IPS-NIHi7 (cell line): Measurements from ENCODE around the gene ARMC9.
A peak's percentile ranks its signal among the peaks of the same experiment; 100 is the strongest.

ENCODE experiments used
- DNase-seq: peaks from one replicate; pipeline ENCODE4 v3.0.0; 2012; ENCODE audit warnings: mixed read lengths; ENCODE audit errors: extremely low spot score

ARMC9 gene

DNA sequence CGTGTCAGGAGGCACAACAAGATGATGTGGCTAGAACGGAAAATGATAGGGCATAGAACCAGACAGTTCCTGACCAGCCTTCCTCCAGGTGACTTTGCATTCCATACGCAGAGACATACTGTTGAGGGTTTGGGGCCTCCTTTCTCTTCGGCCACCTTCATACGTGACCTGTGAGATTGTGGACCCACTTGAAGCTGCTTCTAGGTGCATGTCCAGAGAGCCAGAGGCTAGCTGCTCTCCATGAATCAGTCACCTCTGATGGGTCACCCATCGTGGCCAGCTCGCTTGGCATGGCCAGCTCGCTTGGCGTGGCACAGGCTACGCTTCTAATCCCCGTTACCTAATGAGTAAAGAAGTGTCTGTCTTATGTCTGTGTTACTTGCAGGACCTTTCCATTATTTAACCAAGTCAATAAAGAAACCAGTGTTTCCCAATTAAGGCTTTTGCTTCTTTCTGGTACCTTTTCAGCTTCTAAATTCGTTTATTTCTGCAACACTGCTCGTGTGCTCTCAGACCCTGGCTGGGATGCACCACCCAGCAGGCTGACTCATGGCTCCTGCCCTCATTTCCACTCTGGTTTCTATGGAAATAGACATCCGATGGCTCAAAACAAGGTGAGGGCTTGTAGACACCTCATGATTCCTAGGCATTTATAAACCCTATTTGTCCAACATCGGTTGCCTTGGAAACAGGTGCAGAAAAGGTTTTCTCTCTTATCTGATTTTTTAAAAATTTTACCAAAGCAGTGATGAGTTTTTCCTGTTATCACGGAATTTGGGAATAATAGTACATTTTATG lies 110.4 kb downstream of the ARMC9 start:
- no peak for DNase-seq

DNA sequence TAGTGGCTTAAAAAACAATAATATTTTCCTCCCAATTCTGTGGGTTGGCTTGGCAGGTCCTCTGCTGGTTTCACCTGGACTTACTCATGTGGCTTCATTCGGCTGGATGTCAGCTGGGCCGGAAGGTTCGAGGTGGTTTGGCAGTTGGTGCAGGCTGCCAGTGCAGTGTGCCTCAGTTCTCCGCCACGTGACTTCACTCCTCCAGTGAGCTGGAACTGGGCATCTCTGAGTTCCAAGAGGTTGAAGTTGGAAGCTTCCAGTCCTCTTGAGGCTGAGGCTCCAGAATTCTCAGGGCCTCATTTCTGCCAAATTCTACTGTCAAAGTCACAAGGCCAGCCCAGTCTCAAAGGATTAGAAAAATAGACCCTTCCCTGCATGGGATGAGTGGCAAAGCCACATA lies 113.6 kb downstream of the ARMC9 start:
- DNase-seq, result no peak

DNA sequence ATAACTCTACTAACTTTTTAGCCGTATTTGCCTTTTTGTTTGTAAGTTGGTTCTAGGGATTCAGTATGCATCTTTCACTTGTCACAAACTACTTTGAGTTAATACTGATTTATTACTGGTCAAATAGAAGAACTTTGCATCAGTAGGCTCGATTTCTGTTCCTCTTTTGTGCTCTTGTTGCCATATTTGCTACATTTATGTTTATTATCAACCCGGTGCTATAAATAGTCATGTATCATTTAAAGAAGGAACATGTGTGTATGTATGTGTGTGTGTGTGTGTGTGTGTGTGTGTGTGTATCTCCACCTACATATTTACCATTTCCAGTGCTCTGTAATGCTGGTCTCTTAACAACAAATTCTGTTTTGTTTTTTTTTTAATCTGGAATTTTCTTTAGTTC lies 117.5 kb downstream of the ARMC9 start:
- no peak for DNase-seq

DNA sequence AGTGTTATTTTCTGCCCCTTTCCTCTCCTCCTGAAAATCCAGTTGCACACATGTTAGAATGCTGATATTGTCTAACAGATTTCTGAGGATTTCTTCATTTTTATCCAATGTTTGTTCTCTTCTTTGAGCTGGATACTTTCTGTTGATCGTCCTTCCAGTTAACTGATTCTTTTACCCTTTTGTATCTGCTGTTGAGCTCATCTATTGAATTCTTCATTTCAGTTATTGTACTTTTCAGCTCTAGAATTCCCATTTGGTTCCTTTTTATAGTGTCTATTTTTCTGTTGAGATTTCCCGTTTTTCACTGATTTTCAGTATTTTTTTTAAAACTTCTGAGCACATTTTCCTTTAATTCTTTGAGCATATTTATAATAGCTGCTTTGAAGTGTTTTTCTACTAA lies 119.1 kb downstream of the ARMC9 start:
- no peak for DNase-seq

DNA sequence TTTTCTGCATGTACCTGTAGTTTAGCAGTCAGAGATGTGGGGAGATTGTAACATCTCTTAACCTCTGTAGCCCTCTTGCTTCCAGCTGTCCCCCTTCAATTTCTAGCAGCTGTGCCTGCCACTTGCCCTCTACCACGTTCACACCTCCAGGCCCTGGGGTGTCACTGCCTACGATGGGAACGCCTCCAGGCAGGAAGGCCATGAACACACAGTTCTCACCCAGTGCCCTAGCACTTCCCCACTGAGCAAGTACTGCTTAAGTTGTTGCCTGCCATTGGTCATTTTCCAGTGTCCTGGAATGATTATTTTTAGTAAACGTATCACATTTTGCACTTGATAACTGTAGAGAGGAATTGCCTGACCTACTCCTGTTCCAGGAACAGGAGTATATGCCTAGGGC lies 120.0 kb downstream of the ARMC9 start:
- DNase-seq, result no peak

DNA sequence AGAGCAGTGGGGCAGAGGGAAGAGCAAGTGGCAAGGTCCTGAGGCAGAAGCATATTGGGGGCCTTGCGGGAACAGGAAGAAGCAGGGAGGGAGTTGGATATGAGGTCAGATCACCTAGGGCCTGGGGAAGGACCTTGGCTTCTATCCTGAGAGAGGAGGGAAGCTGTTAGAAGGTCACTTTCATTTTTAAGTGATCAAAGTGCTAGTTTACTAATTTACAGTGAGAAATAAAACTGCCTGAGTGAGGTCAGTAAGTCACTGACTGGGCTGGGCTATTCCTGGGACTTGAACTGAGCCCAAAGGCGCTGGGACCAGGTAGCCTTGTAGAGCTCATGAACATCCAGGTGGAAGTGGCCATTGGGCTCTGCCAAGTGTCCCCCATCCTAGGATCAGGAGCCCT lies 120.5 kb downstream of the ARMC9 start:
- DNase-seq, result no peak

DNA sequence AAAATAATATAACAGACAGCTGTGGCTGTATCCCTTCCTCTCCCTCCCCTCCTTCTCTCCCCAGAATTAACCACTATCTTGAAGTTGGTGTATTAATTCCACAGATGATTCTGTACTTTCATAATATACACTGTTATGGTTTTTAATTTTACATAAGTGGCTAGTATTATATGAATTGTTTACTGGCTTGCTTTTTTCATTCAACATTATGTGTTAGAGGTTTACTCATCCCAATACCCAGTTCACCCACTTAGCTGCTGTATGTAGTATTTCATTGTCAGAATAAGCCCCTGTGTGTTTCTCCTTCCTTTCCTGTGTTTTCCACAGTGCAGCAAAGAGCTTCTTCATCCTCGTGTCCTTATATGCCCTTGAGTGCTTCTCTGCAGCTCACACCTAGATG lies 121.4 kb downstream of the ARMC9 start:
- DNase-seq, result peak; percentile 3

DNA sequence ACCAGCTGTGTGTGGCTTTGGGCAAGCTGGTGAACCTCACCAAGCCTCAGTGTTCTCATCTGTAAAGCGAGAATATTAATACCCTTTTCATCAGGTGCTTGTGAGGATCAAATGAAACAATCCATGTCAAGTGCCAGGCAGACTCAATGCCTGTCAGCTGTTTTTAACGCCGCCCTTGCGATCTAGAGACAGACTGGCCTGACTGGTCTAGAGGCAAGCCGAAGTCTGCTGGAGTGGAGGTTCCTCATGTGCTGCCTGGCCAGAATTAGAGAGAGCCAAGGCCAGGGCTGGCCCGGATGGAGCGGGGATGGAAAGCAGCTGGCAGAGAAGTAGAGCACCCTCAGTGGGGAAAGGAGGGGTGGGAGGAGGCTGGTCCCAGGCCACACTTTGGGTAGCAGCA lies 122.6 kb downstream of the ARMC9 start:
- DNase-seq, result no peak

DNA sequence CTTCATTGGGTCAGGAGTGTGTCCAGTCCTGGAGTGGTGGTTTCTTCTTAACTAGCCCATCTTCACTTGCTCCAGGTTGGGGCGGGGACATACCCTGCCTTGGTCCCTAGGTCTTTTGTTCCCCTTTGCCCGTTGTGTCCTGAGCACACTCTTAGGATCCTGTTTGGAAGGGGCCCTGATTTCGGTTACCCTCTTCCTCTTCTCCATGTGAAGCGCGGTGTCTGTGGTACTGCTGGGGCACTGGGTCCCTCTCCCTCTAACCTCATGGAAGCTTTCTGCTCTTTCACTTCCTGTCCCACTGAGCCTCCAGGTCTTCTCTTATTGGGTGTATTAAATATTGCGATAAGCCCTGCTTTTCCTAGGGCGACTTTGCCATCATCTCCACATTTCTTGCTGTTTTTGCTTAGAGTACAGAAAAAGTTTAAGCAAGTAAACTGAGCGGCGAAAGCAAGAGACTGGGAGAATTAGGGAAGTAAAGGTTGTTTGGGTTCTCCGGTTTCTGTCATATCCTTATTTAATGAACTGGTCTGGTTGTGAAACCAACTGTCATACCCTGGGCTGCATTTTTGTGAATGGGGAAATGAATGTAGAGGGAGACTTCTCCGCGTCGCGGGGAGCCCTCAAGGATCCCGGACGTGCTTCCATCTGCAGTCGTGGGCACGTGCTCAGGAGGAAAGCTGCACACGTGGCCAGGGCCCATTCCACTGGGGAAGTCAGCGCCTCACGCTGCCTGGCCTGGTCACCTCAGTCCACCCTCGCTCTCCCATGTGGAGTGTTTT lies 123.3 kb downstream of the ARMC9 start:
- DNase-seq, result no peak

DNA sequence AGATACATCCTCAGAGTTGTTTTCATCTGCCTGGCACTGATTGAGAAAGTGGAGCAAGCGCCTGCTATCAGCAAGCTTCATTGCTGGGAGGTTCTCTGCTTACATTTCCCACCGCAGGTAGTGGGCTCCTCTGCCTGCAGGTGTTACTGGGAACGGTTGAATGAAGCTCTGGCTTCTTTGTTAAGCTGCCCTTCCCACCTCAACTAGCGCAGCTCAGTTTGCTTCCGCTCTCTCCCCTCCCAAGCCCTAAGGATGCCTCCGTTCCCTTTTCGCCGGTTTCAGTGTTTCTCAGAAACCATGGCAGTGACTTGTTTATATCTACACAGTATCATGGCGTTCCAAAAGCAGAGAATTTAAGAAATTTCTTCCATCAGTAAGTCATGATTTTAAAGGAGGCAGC lies 124.9 kb downstream of the ARMC9 start:
- DNase-seq, result peak; percentile 51

DNA sequence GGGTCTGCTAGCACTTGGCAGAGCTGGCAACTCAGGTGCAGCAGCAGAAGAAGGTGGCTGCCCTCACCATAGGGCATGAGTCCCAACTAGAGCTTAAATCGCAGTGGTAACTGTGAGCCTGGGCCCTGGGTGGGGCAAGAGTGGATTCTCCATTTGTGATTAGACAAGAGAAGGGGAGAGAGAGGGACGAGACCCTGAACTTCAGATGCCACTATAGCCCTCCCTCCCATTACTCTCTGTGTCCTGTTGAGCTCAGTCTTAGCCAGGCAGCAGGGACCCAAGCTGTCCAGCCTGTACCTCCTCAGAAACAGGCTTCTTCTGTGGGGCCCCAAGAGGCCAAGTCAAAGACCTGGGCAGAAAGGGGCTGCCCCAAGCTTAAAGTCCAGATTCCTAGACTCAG lies 127.4 kb downstream of the ARMC9 start:
- no peak for DNase-seq

DNA sequence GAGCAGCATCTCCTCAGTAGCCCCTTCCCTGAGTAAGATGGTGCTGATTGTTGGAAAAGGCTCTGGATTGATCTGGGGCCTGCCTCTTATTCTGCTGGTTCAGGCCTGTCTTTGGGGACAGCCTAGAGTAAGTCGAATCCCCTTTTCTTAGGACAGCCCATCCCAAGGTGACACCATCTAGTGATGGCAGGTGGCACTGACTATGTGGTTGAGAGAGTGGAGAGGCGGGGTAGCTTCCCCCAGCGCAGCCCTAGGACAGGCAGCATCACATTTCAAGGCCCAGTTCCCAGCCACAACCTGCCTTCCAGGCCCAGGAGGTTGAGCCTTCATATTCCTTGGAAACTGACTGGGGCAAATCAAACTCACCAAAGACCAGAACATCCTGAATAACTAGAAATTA lies 128.0 kb downstream of the ARMC9 start:
- DNase-seq, result no peak

DNA sequence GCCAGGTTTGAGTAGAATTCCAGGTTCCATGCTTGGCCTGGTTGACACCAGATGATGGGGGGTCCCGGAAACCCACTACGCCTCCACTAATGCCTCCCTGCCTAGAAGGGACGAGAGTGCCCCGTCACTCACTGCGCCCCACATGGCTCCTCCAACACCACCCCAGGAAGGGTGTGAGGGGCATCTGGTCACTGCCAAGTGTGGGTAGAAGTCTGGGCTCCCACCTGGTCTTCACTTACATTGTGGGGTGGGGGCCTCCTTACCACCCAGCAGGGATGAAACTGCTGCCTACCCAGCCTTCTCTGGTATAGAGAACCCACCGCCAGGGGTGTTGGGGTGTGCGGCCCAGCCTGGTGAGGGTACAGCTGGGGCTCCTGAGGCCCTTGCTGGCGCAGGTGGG lies 131.9 kb downstream of the ARMC9 start:
- DNase-seq, result peak; percentile 1

DNA sequence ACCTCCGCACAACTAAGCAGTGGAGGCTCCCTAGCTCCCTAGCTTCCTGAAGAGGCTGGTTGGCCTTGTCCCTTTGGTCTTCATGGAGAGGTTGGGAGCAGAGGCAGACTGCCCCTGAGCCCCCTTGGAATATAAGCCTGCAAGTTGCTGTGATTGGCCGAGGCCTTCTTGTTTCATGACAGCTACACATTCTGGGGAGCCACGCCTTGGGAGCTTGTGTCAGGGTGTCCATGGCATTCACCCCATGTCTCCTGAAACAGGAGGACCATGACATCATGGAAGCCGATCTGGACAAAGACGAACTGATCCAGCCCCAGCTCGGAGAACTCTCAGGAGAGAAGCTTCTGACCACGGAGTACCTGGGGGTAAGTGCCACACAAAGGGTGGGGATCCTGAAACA lies 133.1 kb downstream of the ARMC9 start:
- DNase-seq, result peak; percentile 1

DNA sequence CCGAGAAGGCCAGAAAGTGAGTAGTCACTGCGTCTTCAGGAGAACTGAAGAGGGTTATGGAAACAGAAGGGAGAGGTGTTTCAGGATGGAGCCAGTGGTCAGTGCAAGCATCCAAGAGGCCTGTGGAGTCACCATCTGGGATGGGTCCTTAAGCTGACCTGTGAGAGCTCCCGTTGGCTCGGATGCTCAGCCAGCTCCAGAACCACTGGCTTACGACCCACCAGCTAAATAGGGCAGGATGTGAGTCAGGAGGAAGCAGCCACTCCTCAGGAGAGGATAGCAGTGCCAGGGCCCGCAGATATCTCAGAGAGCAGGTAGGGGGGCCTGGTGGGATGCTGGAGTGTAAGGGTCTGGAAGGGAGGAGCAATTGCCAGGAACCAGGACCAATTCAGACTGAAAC lies 134.0 kb downstream of the ARMC9 start:
- DNase-seq, result peak; percentile 6

DNA sequence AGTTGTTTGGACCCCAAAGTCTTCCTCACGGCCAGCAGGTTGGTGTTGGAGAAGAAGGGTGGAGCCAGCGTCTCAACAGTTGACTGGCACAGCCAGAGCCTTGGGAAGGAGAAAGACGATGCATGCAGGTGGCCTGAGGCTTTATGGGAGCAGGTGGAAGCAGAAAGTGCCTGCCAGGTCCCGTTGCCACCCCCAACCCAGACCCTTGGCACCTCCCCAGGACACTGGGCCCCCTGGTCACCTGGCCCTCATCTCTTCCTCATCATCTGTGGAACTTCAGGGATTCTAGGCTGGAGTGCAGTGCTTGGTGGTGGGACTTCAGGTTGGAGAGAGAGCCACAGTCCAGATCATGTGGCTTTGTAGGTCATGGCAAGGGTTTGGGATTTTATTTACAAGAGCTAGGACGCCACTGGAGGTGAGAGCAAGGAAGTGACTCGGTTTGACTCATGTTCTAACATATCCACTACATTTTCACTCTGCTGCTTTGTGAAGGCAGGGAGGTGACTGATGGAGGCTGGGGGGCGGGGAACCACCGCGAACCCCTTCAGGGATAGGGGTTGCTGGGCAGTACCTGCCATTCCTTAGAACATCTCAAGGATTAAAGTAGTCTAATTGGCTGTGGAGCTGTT lies 134.6 kb downstream of the ARMC9 start:
- no peak for DNase-seq

DNA sequence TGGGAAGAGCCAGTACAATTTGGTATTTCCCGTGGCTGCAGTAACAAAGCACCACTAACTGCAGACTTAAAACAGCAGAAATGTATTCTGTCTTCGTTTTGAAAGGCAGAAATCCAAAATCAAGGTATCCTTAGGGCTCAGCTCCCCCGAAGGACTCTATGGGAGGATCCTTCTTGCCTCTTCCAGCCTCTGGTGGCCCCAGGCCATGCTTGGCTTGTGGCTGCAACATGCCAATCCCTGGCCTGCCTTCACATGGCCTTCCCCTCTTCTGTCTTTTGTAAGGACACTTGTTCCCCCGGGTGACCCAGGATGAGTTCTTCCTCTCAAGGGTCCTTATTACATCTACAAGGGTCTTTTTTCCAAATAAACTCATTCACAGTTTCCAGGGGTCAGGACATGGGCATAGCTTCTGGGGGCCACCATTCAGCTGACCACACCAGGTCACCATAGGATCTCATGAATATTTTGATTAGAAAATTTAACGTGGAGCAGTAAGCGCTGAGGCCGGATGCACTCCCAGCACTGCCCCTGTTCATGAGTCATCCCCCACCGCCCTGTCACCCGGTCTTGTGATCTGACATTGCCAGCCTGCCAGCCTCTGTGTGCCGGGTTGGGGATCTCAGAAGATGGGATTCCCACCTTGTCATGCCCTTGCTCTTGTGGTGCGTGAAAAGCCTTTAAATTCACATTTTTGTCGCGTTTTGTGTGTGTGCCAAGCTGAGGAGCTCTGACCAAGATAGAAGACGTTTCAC lies 135.9 kb downstream of the ARMC9 start:
- peak; percentile 10 for DNase-seq

DNA sequence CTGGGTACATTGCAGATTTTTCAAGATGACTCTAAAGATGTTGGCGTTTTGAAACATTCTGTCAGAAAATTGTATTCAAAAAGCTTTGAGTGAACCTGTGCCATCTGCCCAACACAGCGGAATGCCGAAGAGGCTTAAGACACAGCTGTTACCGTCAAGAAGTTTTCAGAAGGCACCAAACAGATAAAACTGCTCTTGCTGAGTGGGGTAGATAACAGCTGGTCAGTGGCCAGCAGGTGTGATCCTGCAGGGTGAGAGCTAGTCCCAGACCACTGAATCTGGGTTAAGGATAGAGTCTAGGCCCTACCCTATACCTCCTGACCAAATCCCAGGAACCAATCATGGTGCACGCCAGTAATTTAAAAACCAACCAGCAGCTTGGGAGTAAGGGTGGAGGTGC lies 136.6 kb downstream of the ARMC9 start:
- DNase-seq, result no peak

DNA sequence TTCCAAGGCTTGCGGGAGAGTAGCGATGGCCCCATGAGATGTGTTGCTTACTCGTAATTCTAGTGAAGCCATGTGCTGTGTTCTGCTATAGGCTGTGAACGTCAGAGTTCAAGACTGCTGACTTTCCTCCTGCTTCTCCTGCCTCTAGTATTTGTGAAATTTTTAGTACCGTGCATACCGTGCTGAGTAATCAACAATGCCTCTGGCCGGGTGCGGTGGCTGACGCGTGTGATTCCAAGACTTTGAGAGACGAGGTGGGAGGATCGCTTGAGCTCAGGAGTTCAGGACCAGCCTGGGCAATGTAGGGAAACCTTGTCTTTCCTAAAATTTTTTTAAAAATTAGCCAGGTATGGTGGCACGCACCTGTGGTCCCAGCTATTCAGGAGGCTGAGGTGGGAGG lies 137.2 kb downstream of the ARMC9 start:
- no peak for DNase-seq

DNA sequence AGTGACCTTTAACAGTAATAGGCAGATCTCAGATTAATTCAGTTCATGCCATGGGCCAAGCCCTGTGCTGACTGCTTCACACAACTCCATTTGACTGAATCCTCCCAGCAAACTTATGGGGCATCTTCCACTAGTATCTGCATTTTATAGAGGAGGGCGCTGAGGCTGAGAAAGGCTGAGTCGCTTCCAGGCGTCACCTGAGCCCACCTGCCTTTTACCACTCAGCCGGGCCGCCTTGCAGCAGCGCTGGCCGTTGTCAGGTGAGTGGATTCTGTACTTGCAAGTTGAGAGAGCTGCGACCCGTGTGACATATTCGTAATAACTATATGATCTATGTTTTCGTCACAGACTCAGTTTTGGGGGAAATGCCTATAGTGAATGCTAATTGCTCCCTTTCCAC lies 137.8 kb downstream of the ARMC9 start:
- peak; percentile 13 for DNase-seq

DNA sequence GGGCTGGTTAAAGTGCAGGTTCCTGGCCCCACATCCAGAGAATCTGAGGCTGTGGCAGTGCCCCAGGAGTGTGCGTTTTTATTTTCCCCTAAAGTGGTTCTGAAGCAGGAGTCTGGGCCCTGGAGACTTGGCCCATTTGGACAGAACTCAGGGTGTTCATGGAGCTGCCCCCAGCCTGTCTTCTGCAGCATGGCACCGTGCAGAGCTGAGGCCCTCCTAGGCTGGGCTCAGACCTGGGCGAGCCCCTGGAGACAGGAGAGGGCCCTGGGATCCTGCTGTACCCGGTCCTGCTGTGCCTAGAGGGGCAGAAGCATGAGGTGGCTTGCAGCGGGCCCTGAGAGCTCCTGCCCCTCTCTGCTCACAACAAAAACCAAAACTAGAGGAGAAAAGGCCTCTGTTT lies 138.3 kb downstream of the ARMC9 start:
- DNase-seq, result no peak
